Dedifferentiated amniotic fluid mesenchymal stem cell (primary cell): ENCODE data around the gene FAM110D.

Source experiments
- DNase-seq: peaks from one replicate; pipeline ENCODE4 v3.0.0-alpha.2; 2016; ENCODE audit errors: extremely low spot score

The FAM110D gene

GRCh38 chr1:26188477-26188876, 29.6 kb downstream of the FAM110D start:
- DNase-seq, result no peak

- no peak for DNase-seq
These were observed 30.5 kb downstream of the FAM110D start for GRCh38 chr1:26189331-26189730.

GRCh38 chr1:26189751-26190275, 30.9 kb downstream of the FAM110D start:
- no peak for DNase-seq

- no peak for DNase-seq
These were observed 31.6 kb downstream of the FAM110D start, which contains the start of gene CATSPER4 for GRCh38 chr1:26190373-26190987. CATSPER4 (plus strand) TSS chr1:26190602; CDS start chr1:26190628, 26 bp downstream.

GRCh38 chr1:26191739-26192138, 32.9 kb downstream of the FAM110D start:
- DNase-seq, result no peak

GRCh38 chr1:26195805-26196204, 36.9 kb downstream of the FAM110D start:
- DNase-seq, result no peak

- DNase-seq, result no peak
These were observed 38.4 kb downstream of the FAM110D start for GRCh38 chr1:26197301-26197700.

- no peak for DNase-seq
These were observed 38.9 kb downstream of the FAM110D start for GRCh38 chr1:26197813-26198212.

- no peak for DNase-seq
These were observed 41.5 kb downstream of the FAM110D start for GRCh38 chr1:26200413-26200812.

- no peak for DNase-seq
These were observed 44.9 kb downstream of the FAM110D start for GRCh38 chr1:26203642-26204318.

GRCh38 chr1:26210147-26210870, 51.4 kb downstream of the FAM110D start:
- no peak for DNase-seq

- no peak for DNase-seq
These were observed 53.8 kb downstream of the FAM110D start for GRCh38 chr1:26212726-26213125.

- DNase-seq, result no peak
These were observed 54.5 kb downstream of the FAM110D start for GRCh38 chr1:26213335-26213905.
